HG03175 (cell line): ENCODE results near the gene MRS2.

Experiments
- ATAC-seq: cut with Tn5 transposase; IDR thresholded peaks from one replicate; pipeline ENCODE4 v1.9.1; 2021; ENCODE audit warnings: mild to moderate bottlenecking, moderate library complexity; ENCODE audit not compliant: unreplicated experiment

Gene MRS2

DNA sequence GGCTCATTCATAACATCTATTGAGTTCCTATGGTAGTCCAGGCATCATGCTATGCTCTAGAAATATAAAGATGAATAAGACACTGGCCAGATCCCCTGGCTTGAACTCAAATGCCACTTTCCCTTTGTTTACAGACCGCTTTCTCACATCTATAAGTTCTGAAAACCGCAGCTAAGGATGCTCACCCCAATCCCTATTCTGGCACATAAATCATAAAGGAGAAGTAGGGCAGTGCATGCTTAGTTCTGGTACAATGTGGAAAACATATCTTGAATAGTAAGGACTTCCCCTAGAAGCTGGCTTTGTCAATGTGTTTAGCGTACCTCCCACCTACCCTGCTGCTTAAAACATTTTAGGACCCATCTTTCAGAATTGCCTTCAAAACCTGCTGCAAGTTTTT is 26.4 kb downstream of the MRS2 start:
- ATAC-seq = no peak

GRCh38 chr6:24430086-24430485 is 27.4 kb downstream of the MRS2 start:
- ATAC-seq = no peak

GRCh38 chr6:24431045-24431451 is 28.3 kb downstream of the MRS2 start:
- no peak for ATAC-seq

DNA sequence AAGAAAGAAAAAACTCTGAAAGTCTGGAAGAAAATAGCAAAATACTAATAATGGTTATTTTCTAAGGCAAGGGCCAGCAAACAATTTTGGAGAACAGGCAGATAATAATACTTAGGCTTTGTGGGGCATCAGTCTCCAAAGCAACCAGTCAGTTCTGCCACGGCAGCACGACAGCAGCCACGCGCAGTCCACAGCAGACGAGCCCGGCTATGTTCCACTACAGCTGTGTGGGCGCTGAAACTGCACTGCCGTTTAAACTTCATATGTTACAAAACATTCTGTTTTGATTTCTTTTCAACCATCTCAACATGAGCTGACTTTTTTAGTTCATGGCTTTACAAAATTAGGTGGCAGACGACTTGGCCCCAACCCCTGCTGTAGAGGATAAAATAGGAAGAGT is 29.9 kb downstream of the MRS2 start:
- ATAC-seq = no peak

GRCh38 chr6:24436979-24437378 is 34.2 kb downstream of the MRS2 start:
- no peak for ATAC-seq

- no peak for ATAC-seq
These were observed 37.3 kb downstream of the MRS2 start for GRCh38 chr6:24439858-24440539.

DNA sequence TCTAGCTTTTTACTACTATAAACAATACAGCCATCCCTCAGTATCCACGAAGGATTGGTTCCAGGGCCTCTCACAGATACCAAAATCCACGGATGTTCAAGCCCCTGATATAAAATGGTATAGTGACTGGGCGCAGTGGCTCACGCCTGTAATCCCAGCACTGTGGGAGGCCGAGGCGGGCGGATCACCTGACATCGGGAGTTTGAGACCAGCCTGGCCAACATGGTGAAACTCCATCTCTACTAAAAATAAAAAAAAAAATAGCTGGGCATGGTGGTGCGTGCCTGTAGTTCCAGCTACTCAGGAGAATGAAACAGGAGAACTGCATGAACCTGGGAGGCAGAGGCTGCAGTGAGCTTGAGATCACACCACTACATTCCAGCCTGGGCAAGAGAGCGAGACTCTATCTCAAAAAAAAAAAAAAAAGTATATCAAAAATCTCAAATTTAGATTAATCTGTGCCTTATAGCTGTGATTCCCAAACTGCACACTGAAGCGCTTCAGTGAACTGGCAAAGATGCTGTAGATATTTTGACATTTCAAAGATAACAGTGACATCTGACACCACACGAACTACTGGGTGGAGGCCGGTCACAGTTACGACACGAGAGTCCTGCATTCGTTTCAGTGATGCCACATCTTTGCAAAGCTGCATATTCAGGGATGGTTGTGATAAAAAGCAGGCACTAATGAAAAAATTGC is 38.3 kb downstream of the MRS2 start:
- ATAC-seq = no peak

DNA sequence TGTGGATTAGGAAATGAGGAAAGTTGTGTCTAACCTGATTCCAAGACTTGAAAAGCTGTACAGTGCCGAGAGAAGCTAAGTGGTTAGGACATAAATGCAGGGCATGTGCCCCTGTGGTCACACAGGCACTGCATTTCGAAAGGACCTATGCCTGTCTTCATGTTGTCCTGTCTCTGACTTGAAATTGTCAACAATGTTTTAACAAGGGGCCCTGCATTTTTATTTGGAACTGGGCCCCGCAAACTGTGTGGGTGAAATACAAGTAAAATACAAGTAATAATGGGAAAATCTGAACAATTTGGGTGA is 38.8 kb downstream of the MRS2 start:
- ATAC-seq = no peak

DNA sequence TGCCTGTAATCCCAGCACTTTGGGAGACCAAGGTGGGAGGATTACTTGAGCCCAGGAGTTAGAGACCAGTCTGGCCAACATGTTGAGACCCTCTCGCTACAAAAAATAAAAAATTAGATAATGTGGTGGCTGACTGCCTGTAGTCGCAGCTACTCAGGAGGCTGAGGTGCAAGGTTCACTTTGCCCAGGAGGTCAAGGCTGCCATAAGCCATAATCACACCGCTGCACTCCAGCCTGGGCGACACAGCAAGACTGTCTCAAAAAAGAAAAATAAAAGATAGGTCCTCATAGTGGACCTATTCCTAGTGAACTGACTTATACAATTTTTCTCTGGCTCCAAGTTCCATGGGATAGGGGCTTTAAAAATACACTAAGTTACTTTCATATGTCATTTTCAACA is 41.9 kb downstream of the MRS2 start:
- no peak for ATAC-seq

- ATAC-seq = no peak
These were observed 43.0 kb downstream of the MRS2 start for GRCh38 chr6:24445704-24446103.

- ATAC-seq = no peak
These were observed 43.9 kb downstream of the MRS2 start for GRCh38 chr6:24446670-24447069.

DNA sequence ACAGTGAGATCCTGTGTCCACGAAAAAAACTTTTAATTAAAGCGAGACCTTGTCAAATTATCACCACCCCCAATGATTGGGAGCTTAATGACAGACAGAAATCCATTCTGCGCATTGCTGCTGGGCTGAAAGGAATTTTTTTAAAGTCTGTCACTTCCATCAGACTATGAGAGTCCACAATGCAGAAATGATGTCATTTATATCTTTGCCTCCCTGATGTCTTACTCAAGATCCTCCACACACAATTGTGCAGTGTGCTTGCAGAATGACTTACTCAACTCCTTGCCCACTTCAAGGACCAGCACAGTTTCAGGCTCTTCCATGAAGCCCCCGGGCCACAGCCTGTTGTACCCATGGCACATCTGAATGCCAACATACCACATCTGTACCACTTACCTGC is 45.7 kb downstream of the MRS2 start:
- no peak for ATAC-seq

DNA sequence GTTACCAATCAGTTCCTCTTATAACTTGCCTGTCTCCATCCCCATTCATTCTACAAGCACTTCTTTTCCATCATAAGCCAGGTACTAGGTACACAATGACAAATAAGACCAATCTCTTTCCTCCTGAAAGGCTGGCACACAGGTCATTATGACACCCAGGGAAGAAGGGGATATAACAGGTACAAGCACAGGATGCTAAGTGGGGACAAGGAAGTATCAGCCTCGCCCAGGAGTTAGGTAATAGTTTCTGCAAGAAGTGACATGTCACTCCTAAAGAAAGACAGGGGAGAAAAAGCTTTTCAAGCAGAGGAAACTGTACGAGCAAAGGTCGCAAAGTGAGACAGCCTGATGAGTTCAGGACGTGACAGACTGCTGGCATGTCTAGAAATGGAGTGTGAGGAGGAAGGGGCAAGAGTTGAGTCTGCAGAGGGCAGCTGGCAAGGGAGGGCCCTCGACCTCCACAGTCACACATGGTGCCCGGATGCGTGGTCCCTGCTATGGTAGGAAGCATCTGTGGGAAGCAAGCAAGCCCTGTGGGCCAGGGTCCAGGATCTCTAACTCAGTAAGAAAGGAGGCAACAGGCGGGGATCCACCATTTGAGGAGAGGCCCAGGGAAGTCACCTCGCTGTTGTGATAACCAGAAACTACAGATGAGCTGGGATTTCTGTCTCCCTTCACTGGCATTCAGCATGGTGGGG is 46.2 kb downstream of the MRS2 start:
- ATAC-seq = no peak

DNA sequence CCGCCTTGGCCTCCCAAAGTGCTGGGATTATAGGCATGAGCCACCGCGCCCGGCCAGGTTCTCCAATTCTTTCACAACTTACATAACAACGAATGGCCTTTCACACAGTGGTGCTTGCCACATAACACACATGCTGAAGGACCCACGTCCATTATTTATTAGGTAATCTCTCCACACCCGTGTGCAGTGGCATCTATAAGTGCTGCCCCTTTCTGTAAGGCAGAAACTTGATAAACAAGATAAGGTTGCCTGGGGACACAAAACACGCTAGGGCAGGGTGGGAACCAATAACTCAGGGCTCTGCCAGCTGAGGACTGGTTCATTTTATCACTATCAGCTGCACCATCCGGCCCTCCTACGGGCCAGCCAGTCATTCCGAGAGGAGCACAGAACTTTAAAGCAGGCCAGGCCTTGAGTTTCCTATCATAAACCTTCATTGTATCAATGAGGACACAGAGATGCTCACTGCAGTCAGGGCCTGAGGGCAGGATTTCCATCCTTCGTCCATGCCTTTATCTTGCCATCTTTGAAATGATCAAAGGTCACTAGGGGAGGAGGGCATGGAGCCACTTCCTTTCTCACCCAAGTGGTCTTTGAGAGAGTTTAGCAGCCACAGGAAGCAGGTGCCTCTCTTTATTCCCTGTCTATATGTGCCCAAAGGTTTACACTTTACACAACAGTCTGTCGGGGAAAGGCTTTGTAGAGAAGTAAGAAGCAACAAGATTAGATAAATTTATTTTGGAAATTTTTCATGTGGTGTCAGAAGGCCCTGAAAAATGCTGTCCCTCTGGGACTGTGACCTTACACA is 49.0 kb downstream of the MRS2 start:
- no peak for ATAC-seq

DNA sequence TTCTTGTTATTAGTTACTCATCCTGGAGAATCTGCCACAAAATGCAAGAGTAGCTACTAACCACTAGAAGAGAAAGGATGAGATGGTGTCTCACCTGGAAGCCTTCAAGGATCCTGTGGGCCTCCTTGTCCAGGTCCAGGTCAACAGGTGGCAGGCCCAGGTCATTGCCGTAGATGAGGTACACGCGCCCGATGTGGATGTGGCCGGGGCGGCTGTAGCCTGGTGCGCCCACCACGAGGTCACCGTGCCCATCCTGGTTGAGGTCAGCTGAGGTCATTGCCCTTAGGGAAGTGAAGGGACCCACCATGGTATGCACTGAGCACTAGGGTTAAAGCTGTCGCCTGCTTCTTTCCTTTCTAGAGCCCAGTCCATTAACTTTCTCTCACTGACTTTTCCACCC is 51.2 kb downstream of the MRS2 start:
- ATAC-seq = no peak

DNA sequence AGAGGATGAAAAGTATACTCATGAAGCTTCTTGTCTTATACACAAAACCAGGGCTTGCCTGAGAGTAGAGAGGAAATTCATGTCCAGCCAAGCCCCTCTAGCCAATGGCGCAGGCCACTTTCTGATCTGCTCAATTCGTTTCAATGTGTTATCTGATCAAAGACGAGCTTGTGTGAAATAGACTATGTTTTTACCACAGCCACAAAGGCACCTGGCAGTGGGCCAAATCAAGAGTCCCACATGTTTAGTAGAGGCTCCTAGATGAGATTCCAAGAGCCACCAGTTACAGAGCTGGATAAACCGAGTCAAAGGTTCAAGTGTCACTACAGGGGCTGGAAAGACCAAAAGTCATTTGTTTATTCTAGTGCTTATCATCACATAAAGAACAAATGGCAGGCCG is 51.7 kb downstream of the MRS2 start:
- no peak for ATAC-seq

DNA sequence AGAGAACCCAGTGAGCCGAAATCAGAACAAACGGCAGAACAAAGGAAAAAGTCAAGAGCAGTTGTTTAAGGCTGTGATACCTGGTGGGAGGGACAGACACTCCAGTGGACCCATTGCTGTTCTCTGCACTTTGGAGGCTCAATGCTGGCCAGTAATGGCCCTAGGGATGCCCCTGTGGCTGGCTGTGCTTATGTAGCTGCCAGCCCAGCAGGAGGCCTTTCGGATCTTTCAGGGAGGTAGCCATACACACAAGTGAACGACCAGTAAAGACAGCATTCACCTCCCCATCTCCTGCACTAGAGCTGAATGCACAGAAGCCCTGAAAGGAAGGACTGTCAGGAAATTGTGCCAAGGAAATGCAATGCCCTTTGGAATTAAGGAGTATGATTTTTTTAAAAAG is 52.3 kb downstream of the MRS2 start:
- no peak for ATAC-seq

- ATAC-seq = no peak
These were observed 55.4 kb downstream of the MRS2 start for GRCh38 chr6:24458134-24458533.

DNA sequence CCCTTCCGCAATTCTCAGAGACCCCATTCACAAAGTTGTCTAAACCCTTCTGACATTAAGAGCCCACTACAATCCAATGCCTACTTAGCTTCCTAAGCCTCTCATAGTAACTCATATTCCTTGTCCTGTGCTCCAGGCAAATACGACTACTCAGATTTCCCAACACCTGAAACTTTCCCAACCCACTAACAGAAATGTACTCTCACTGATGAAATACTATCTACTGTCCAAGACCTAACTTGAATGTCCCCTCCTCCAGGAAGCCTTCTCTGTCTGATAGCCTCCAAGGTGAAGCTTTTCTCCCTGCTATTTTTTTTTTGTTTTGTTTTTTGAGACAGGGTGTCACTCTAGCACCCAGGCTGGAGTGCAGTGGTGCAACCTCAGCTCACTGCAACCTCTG is 56.2 kb downstream of the MRS2 start:
- no peak for ATAC-seq

- no peak for ATAC-seq
These were observed 58.2 kb downstream of the MRS2 start for GRCh38 chr6:24460966-24461365.

GRCh38 chr6:24464253-24465038 is 61.7 kb downstream of the MRS2 start:
- ATAC-seq = no peak
